Muscle of leg (tissue), 11 donors: ENCODE results near the gene ABL2. TPM values are rescaled to one million over a fixed set of nuclear protein-coding genes. Genes with fewer than 3 reads are reported as not detected.

Source experiments
- DNase-seq: peaks from one replicate; pipeline ENCODE4 v3.0.0; 2013
- H3K27ac ChIP-seq: one replicate; pipeline ENCODE4 v1.5.1; 2013; ENCODE audit warnings: mild to moderate bottlenecking, low read length, control low read depth
- H3K27me3 ChIP-seq: one replicate; pipeline ENCODE4 v1.6.1; 2013; ENCODE audit warnings: low read length; ENCODE audit not compliant: control insufficient read depth, insufficient read depth
- H3K36me3 ChIP-seq: one replicate; pipeline ENCODE4 v1.6.1; 2013; ENCODE audit warnings: low read length; ENCODE audit not compliant: control insufficient read depth, insufficient read depth
- H3K4me1 ChIP-seq: one replicate; pipeline ENCODE4 v1.6.1; 2013; ENCODE audit warnings: low read length; ENCODE audit not compliant: control insufficient read depth, insufficient read depth
- H3K4me3 ChIP-seq: one replicate; pipeline ENCODE4 v1.5.1; 2013; ENCODE audit warnings: low read length, control low read depth
- H3K9me3 ChIP-seq: replicated peaks from 2 replicates; pipeline ENCODE4 v1.6.1; 2013; ENCODE audit warnings: low read depth, low read length; ENCODE audit not compliant: control insufficient read depth
- WGBS: methylation state at CpG from one replicate; pipeline ENCODE4 v1.1.5; 2013; ENCODE audit warnings: missing lambda C conversion rate; ENCODE audit not compliant: insufficient coverage; 5-methylcytosine and 5-hydroxymethylcytosine counted together
- polyA plus RNA-seq, 8 donors: library from polyadenylated mRNA; unstranded; fragments of 120-200 nt; gene quantifications; one replicate each; pipeline versions ENCODE4 v1.2.1 to v1.2.3, GENCODE V29; 2013; ENCODE audit warnings: inconsistent platforms in 1 of 8, low replicate concordance in 1 of 8; ENCODE audit not compliant: insufficient read length in 8 of 8, insufficient read depth in 1 of 8
- total RNA-seq: library from RNA; stranded (reverse); fragments of 120-200 nt; gene quantifications from one replicate; pipeline ENCODE4 v1.2.4, GENCODE V29; 2013

The ABL2 gene
- total and polyA plus RNA-seq, 9 donors, result 5.5 to 10.5 (median 8.3) TPM

DNA sequence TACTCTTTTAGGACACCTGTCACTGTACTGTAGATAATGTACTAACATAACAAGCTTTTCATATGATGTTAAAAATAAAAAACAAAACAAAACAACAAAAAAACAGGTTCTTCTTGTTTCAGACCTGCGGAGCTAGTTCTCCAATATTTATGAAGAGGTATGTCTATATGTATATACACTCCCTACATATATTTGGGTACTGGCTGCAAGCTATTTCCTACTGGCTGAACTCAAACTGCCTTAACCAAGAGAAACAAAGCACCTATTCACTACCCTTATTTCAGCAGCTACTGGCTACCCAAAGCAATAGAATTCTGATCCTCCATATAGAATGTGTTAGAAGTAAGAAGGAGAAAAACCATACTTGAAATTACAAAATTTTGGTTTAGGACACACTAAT, 73.5 kb downstream of the ABL2 start:
- no peak for DNase-seq
- Histone ChIP-seq H3K27ac (no peak overlapping the region), H3K4me3 (no peak overlapping the region), H3K9me3 (no peaks in the 10 kb centered on the region), H3K27me3 (no peaks in the 10 kb centered on the region), H3K4me1 (no peaks in the 10 kb centered on the region), H3K36me3 (no peaks in the 10 kb centered on the region)
- no CpG with 5 or more reads among the region's 1 CpG for WGBS

DNA sequence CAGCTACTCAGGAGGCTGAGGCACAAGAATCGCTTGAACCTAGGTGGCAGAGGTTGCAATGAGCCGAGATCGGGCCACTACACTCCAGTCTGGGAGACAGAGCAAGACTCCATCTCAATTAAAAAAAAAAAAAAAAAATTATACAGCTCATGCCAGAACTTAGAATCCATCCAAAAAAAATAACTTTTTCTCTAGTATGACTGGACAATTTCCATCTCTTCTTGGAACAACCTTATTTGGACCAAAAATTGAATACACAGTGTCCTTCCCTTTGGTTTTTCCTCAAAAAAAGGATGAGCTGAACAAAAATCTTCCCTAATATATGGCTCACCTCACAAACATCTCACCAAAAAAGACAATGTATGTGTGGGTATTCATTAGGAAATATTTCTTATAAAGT, 73.9 kb downstream of the ABL2 start:
- no CpG with 5 or more reads among the region's 3 CpGs for WGBS
- Histone ChIP-seq H3K27ac (no peak overlapping the region), H3K4me3 (no peak overlapping the region), H3K4me1 (no peaks in the 10 kb centered on the region), H3K9me3 (no peaks in the 10 kb centered on the region), H3K36me3 (no peaks in the 10 kb centered on the region), H3K27me3 (no peaks in the 10 kb centered on the region)
- peak; percentile 90 for DNase-seq

DNA sequence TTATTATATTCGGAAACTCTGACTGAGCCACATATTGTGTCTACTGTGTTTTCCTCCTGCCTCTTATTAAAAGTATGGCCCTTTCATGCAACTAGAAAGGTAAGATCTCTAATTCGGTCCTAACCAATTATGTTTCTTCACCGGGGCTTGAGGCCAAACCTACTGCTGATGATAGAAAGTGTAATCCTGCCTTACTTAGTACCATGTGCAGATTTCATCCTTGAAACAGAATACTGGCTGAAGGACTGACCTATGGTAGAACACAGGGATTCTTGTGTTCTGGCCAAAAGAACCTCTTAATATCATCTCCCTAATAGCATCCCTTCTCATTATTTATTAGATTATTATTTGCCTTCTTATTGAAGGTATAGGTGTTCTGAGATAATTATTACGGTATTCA, 75.0 kb downstream of the ABL2 start:
- DNase-seq, result no peak
- Histone ChIP-seq H3K27ac (no peak overlapping the region), H3K4me3 (no peak overlapping the region), H3K4me1 (no peaks in the 10 kb centered on the region), H3K9me3 (peaks cover 2% of the 10 kb centered on the region), H3K27me3 (no peaks in the 10 kb centered on the region), H3K36me3 (no peaks in the 10 kb centered on the region)
- no CpG with 5 or more reads among the region's 4 CpGs for WGBS

DNA sequence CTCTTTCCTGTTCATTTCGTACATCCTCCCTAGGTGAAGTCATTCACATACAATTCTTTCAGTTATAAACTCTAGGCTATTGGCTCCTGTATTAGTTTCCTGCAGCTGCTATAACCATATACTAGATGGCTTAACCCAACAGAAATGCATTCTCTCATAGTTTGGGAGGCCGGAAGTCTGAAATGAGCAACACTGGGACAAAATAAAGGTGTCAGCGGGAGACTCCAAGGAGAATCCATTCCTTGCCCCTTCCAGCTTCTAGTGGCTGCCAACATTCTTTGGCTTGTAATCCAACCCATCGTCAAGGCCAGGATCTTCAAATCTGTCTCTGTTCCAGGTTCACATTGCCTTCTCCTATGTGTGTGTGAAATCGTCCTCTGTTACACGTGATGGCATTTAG, 76.3 kb downstream of the ABL2 start:
- Histone ChIP-seq H3K4me1 (no peaks in the 10 kb centered on the region), H3K27ac (peak overlapping the region; percentile 67), H3K27me3 (no peaks in the 10 kb centered on the region), H3K4me3 (no peak overlapping the region), H3K36me3 (no peaks in the 10 kb centered on the region), H3K9me3 (peaks cover 6% of the 10 kb centered on the region)
- 41% methylated on average over 3 of the region's 6 CpGs for WGBS
- peak; percentile 83 for DNase-seq

DNA sequence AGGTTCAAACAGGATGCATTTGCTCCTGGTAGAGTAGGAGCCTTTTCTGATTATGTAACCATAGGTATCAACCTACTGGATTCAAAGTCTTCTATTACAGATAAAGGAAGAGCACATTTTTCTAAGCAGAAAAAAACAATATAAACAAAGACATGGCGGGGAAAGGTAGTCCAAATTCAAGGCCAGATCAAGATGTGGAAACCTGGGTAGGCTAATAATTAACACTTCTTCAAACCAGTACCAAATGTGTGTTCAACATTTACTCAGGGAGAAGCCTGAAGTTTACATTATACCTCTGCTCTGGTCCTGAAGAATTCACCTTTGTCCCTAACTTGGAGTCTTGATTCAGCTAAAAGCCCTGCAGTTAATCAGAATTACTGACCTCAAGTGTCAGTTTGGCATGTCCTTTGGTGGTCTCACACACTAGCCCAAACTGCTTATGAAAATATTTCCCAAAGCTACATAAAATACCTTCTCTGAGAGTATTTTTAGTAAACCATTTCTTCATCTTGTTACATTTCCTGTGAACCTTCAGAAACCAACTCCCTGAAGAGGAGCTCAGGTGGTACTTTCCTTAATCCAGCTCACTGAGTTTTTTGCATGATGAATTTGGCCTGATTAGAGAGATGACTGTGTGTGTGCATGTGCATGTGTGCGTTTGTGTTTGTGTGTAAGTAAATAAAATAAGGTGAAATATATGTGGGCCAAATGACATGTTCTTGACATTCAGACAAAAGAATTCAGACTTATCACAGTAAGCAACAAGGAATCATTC, 77.4 kb downstream of the ABL2 start:
- peaks cover 6% of the 10 kb centered on the region for H3K9me3 ChIP-seq
- no CpG with 5 or more reads among the region's 2 CpGs for WGBS
- H3K36me3 ChIP-seq, result no peaks in the 10 kb centered on the region
- peak overlapping the region; percentile 42 for H3K27ac ChIP-seq
- H3K27me3 ChIP-seq, result no peaks in the 10 kb centered on the region
- H3K4me1 ChIP-seq, result no peaks in the 10 kb centered on the region
- no peak for DNase-seq
- no peak overlapping the region for H3K4me3 ChIP-seq

DNA sequence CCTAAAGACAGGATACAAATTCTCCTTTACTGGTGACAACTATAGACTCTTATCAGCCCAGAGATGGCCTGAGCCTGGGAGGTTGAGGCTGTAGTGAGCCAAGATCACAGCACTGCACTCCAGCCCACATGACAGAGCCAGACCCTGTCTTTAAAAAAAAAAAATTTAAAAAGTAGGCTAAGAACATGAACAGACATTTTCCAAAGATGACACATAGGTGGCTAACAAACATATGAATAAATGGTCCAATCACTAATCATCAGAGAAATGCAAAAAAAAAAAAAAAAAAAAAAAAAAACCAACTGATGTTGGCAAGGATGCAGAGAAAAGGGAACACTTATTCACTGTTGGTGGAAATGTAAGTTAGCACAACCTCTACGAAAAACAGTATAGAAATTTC, 82.6 kb downstream of the ABL2 start:
- Histone ChIP-seq H3K4me1 (no peaks in the 10 kb centered on the region), H3K36me3 (no peaks in the 10 kb centered on the region), H3K27ac (no peak overlapping the region), H3K9me3 (peaks cover 6% of the 10 kb centered on the region), H3K27me3 (no peaks in the 10 kb centered on the region), H3K4me3 (no peak overlapping the region)
- WGBS, result no CpG with 5 or more reads among the region's 1 CpG
- no peak for DNase-seq

DNA sequence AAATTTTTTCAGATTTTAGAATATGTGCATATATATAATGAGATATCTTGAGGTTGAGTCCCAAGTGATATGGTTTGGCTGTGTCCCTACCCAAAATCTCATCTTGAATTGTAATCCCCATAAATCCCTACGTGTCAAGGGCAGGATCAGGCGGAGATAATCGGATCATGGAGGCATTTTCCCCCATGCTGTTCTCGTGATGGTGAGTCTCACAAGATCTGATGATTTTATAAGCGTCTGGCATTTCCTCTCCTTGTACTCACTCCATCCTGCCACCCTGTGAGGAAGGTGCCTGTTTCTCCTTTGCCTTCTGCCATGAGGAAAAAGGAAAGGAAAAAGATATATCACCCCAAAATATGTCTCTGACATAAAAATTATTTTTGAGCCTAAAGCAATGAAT, 83.0 kb downstream of the ABL2 start:
- no peak overlapping the region for H3K27ac ChIP-seq
- no peaks in the 10 kb centered on the region for H3K36me3 ChIP-seq
- peaks cover 6% of the 10 kb centered on the region for H3K9me3 ChIP-seq
- no peak for DNase-seq
- H3K4me1 ChIP-seq, result no peaks in the 10 kb centered on the region
- WGBS, result no CpG with 5 or more reads among the region's 5 CpGs
- no peak overlapping the region for H3K4me3 ChIP-seq
- no peaks in the 10 kb centered on the region for H3K27me3 ChIP-seq

DNA sequence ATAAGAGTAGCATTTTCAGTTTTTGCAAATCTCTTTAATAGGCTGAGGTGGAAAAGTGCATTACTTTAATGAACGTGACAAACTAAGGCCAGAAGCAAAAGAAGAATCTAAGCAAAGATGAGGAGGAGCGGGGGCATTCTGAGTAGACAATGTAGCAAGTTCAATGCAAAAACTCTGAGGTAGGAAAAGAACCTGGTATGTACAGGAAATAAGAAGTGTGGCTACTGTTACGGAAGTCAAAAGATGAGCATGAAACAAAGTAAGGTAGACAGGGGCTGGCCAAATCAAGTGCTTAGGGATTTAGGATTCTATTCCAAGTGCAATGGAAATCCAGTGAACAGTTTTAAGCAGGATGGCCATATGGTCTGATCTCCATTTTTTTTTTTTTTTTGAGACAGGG, 84.0 kb downstream of the ABL2 start:
- Histone ChIP-seq H3K9me3 (peaks cover 6% of the 10 kb centered on the region), H3K27ac (no peak overlapping the region), H3K4me3 (no peak overlapping the region), H3K36me3 (no peaks in the 10 kb centered on the region), H3K27me3 (no peaks in the 10 kb centered on the region), H3K4me1 (no peaks in the 10 kb centered on the region)
- DNase-seq, result no peak
- WGBS, result 98% methylated on average over 3 of the region's 3 CpGs

DNA sequence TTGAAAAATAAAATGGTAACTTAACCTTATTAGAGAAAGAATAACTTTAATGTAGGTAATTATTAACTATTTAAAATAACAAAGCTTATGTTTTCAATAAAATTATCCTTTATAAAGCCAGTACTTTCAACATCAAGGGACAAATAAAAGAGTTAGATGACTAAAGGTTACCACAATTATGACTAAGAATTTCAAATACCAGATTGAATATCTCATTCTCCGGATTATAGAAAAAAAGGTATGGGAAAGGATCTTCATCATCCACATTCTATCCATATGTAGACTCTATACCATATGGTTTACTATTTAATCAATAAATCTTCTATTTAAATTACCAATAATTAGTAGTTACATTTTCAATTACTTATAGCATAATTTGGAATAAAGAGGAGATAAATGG, 84.9 kb downstream of the ABL2 start:
- Histone ChIP-seq H3K4me3 (no peak overlapping the region), H3K36me3 (no peaks in the 10 kb centered on the region), H3K9me3 (peaks cover 6% of the 10 kb centered on the region), H3K27me3 (no peaks in the 10 kb centered on the region), H3K4me1 (no peaks in the 10 kb centered on the region), H3K27ac (no peak overlapping the region)
- no peak for DNase-seq
- WGBS, result no CpG with 5 or more reads among the region's 1 CpG

DNA sequence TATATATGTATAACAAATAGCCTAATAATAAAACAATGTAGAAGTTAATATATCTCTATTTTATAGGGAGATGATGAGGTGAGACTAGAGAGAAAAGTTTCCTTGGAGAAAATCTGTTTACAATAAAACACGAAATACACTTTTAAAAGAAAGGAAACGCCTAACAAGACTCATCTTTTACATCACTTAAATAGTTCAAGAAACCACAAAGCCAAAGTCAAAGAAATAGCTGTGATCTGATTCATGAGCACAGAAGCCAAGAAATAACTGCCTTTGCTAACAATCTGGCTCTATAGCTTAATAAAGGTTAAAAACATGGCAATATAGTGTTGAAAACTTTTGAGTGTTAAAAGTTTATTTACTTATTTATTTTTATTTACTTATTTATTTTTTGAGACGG, 86.2 kb downstream of the ABL2 start:
- Histone ChIP-seq H3K27me3 (no peaks in the 10 kb centered on the region), H3K4me1 (no peaks in the 10 kb centered on the region), H3K27ac (peak overlapping the region; percentile 69), H3K36me3 (no peaks in the 10 kb centered on the region), H3K9me3 (no peaks in the 10 kb centered on the region), H3K4me3 (no peak overlapping the region)
- peak; percentile 88 for DNase-seq
- WGBS, result no CpG with 5 or more reads among the region's 3 CpGs

DNA sequence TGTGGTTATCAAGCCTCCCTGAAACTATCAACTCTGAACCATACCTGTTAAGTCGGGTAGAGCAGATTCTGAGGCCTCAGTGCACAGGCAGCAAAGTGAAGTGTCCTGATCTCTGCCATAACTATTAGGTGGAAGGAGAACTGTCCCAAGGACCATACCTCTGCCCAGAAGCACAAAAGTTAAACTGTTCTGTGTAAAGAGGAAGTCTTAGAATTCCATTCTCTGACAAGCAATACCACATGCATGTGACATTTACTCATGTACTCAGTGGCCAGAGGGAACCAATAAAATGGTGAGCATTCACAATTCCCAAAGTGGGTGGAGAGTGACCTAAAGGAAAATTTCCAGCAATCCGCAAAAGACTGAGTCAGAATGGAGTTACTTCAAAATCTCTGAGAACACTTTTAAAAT, 86.6 kb downstream of the ABL2 start:
- WGBS, result no CpG with 5 or more reads among the region's 2 CpGs
- H3K4me3 ChIP-seq, result no peak overlapping the region
- H3K27ac ChIP-seq, result peak overlapping the region; percentile 69
- H3K9me3 ChIP-seq, result no peaks in the 10 kb centered on the region
- H3K4me1 ChIP-seq, result peaks cover under 1% of the 10 kb centered on the region
- no peaks in the 10 kb centered on the region for H3K27me3 ChIP-seq
- peak; percentile 94 for DNase-seq
- no peaks in the 10 kb centered on the region for H3K36me3 ChIP-seq
